Fibroblast of lung (primary cell): ENCODE data around the gene PRR22. TPM values are rescaled to one million over a fixed set of nuclear protein-coding genes. Genes with fewer than 3 reads are reported as not detected.

ENCODE experiments used
- DNase-seq, 2 donors: peaks; one replicate each; pipeline versions ENCODE4 v3.0.0 to v3.0.0-alpha.2; 2010; ENCODE audit warnings: low read depth in 2 of 2
- H2AFZ ChIP-seq: 2 replicates; pipeline ENCODE4 v1.5.1; 2012; ENCODE audit warnings: low read length, control low read depth, inconsistent platforms
- H3K27ac ChIP-seq: 2 replicates; pipeline ENCODE4 v1.5.1; 2011; ENCODE audit warnings: low read length, control low read depth; ENCODE audit not compliant: insufficient read depth
- H3K27me3 ChIP-seq: 2 replicates; pipeline ENCODE4 v1.5.1; 2011; ENCODE audit warnings: mild to moderate bottlenecking, low read length; ENCODE audit not compliant: control insufficient read depth, insufficient read depth
- H3K36me3 ChIP-seq: 2 replicates; pipeline ENCODE4 v1.5.1; 2011; ENCODE audit warnings: low read length; ENCODE audit not compliant: control insufficient read depth, insufficient read depth
- H3K4me1 ChIP-seq: 2 replicates; pipeline ENCODE4 v1.5.1; 2011; ENCODE audit warnings: low read length; ENCODE audit not compliant: control insufficient read depth, insufficient read depth; ENCODE audit errors: extremely low read depth
- H3K4me2 ChIP-seq: 2 replicates; pipeline ENCODE4 v1.5.1; 2011; ENCODE audit warnings: low read length, control low read depth; ENCODE audit not compliant: insufficient read depth; ENCODE audit errors: extremely low read depth
- H3K4me3 ChIP-seq, 4 experiments: fragments of 200-600 bp in 1 of 4; sonication (generic) in 1 of 4; replicated peaks in 1 of 4; 2 replicates each; pipeline ENCODE4 v1.5.1; 2011 to 2016; ENCODE audit warnings: low read length in 4 of 4, low read depth in 3 of 4, mild to moderate bottlenecking in 3 of 4, control low read depth in 2 of 4, inconsistent platforms in 1 of 4, mixed read lengths in 1 of 4; ENCODE audit not compliant: insufficient read depth in 1 of 4; ENCODE audit errors: control extremely low read depth in 1 of 4
- H3K79me2 ChIP-seq: 2 replicates; pipeline ENCODE4 v1.5.1; 2012; ENCODE audit warnings: mild to moderate bottlenecking, low read length, inconsistent platforms; ENCODE audit not compliant: control insufficient read depth, insufficient read depth
- H3K9ac ChIP-seq: 2 replicates; pipeline ENCODE4 v1.5.1; 2011; ENCODE audit warnings: mild to moderate bottlenecking, low read length, control low read depth; ENCODE audit not compliant: insufficient read depth
- H3K9me3 ChIP-seq: 2 replicates; pipeline ENCODE4 v1.5.1; 2012; ENCODE audit warnings: low read depth, low read length; ENCODE audit not compliant: control insufficient read depth, insufficient read depth
- H4K20me1 ChIP-seq: 2 replicates; pipeline ENCODE4 v1.5.1; 2011; ENCODE audit warnings: low read length; ENCODE audit not compliant: control insufficient read depth, insufficient read depth; ENCODE audit errors: extremely low read depth
- CTCF ChIP-seq, 2 donors: IDR thresholded peaks in 1 of 2; conservative IDR thresholded peaks in 1 of 2; 1 replicate in 1 of 2; 2 replicates in 1 of 2; pipeline ENCODE4 v1.5.1; 2011 to 2012; ENCODE audit warnings: low read length in 2 of 2, control low read depth in 1 of 2, inconsistent platforms in 1 of 2, low read depth in 1 of 2, mild to moderate bottlenecking in 1 of 2
- EZH2 ChIP-seq: IDR thresholded peaks from 2 replicates; pipeline ENCODE4 v1.5.1; 2012; ENCODE audit warnings: low read length, control low read depth, mild to moderate bottlenecking; ENCODE audit errors: missing control alignments
- polyA plus RNA-seq, 2 donors: library from polyadenylated mRNA; depleted of rRNA in 1 of 2; stranded (reverse) in 1 of 2; unstranded in 1 of 2; fragments of >200 nt; gene quantifications; 2 replicates each; pipeline ENCODE4 v1.2.1, GENCODE V29; 2011 to 2012; ENCODE audit warnings: missing spikeins in 1 of 2
- total RNA-seq: library from RNA; depleted of rRNA; stranded (reverse); fragments of >200 nt; gene quantifications from 2 replicates; pipeline ENCODE4 v1.2.1, GENCODE V29; 2014

The PRR22 gene
- total and polyA plus RNA-seq, 2 donors (not counting 1 experiment from before 2014, with no cell fraction given): 0.15 to 0.17 TPM

GRCh38 chr19:5788422-5788821 is 3.9 kb upstream of the PRR22 start:
- peaks cover 6% of the 10 kb centered on the region for H3K79me2 ChIP-seq
- H2AFZ ChIP-seq: no peak overlapping the region
- no peak for DNase-seq
- no peaks in the 10 kb centered on the region for H3K9me3 ChIP-seq
- no peaks in the 10 kb centered on the region for H3K27me3 ChIP-seq
- H3K4me2 ChIP-seq: no peak overlapping the region
- peaks cover 38% of the 10 kb centered on the region for H3K36me3 ChIP-seq
- TF ChIP-seq EZH2 (no peak), CTCF (conservative IDR thresholded peaks at IDR 0.05 in 1 of 2, IDR thresholded peaks at IDR 0.05 in 1 of 2; ENCODE audit: low read depth in 1 of 2, low read length in 2 of 2) (no peak)
- no peak overlapping the region for H3K4me3 ChIP-seq
- no peaks in the 10 kb centered on the region for H4K20me1 ChIP-seq
- peaks cover 4% of the 10 kb centered on the region for H3K4me1 ChIP-seq
- no peak overlapping the region for H3K9ac ChIP-seq
- H3K27ac ChIP-seq: no peak overlapping the region

- H3K4me2 ChIP-seq: no peak overlapping the region
- DNase-seq: no peak
- peaks cover 38% of the 10 kb centered on the region for H3K36me3 ChIP-seq
- H4K20me1 ChIP-seq: no peaks in the 10 kb centered on the region
- peaks cover 6% of the 10 kb centered on the region for H3K79me2 ChIP-seq
- H2AFZ ChIP-seq: no peak overlapping the region
- H3K27ac ChIP-seq: no peak overlapping the region
- H3K27me3 ChIP-seq: no peaks in the 10 kb centered on the region
- no peak overlapping the region for H3K9ac ChIP-seq
- H3K4me3 ChIP-seq: no peak overlapping the region
- peaks cover 4% of the 10 kb centered on the region for H3K4me1 ChIP-seq
- no peaks in the 10 kb centered on the region for H3K9me3 ChIP-seq
- no peak for TF ChIP-seq CTCF (conservative IDR thresholded peaks at IDR 0.05 in 1 of 2, IDR thresholded peaks at IDR 0.05 in 1 of 2; ENCODE audit: low read depth in 1 of 2, low read length in 2 of 2)
- no peak for TF ChIP-seq EZH2
Observed at GRCh38 chr19:5787409-5788182, 3.0 kb upstream of the PRR22 start.

GRCh38 chr19:5786593-5787408 is 2.3 kb upstream of the PRR22 start:
- Histone ChIP-seq H4K20me1 (no peaks in the 10 kb centered on the region), H2AFZ (no peak overlapping the region), H3K9me3 (no peaks in the 10 kb centered on the region), H3K27me3 (no peaks in the 10 kb centered on the region), H3K4me3 (no peak overlapping the region), H3K36me3 (peaks cover 38% of the 10 kb centered on the region), H3K4me1 (peaks cover 4% of the 10 kb centered on the region), H3K4me2 (no peak overlapping the region), H3K79me2 (peaks cover 6% of the 10 kb centered on the region), H3K27ac (no peak overlapping the region), H3K9ac (no peak overlapping the region)
- TF ChIP-seq CTCF (conservative IDR thresholded peaks at IDR 0.05 in 1 of 2, IDR thresholded peaks at IDR 0.05 in 1 of 2; ENCODE audit: low read depth in 1 of 2, low read length in 2 of 2) (no peak), EZH2 (no peak)
- no peak for DNase-seq
